HUES6 (cell line): ENCODE data around the gene SGSM1.

Source experiments
- H3K27ac ChIP-seq: 2 replicates; pipeline ENCODE4 v1.7.0; 2013; ENCODE audit warnings: low read depth, mild to moderate bottlenecking, low read length, inconsistent platforms
- H3K27me3 ChIP-seq: 2 replicates; pipeline ENCODE4 v1.6.1; 2013; ENCODE audit warnings: low read length; ENCODE audit not compliant: control insufficient read depth, insufficient read depth
- H3K36me3 ChIP-seq: 2 replicates; pipeline ENCODE4 v1.6.1; 2013; ENCODE audit warnings: low read length; ENCODE audit not compliant: control insufficient read depth, insufficient read depth
- H3K4me1 ChIP-seq: 2 replicates; pipeline ENCODE4 v1.6.1; 2013; ENCODE audit warnings: low read length; ENCODE audit not compliant: control insufficient read depth, insufficient read depth
- H3K4me3 ChIP-seq: 2 replicates; pipeline ENCODE4 v1.5.1; 2013; ENCODE audit warnings: low read depth, low read length
- H3K9ac ChIP-seq: one replicate; pipeline ENCODE4 v1.6.1; 2013; ENCODE audit warnings: mild to moderate bottlenecking, low read length
- H3K9me3 ChIP-seq: 2 replicates; pipeline ENCODE4 v1.6.1; 2013; ENCODE audit warnings: low read depth, low read length; ENCODE audit not compliant: control insufficient read depth, insufficient read depth

SGSM1 gene

DNA sequence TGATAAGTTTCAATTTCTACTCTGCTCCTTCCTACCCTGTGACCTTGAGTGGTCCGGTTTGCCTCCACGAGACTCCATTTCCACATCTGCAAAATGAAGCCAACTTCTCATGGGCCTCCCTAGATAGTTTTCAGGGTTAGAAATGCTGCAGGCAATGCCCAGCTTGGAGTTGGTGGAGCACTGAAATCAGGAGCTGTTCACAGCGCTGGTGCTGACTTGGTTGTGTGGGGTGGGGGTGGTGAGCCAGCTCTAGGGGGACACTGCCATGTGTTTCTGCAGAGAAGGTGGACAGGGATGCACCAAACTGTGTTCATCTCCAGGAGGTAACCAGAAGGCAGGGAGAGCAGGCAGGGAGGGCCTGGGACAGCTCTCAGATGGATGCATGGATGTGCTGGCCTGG, 37.0 kb downstream of the SGSM1 start:
- Histone ChIP-seq H3K36me3 (no peaks in the 10 kb centered on the region), H3K27me3 (no peaks in the 10 kb centered on the region), H3K9ac (no peak overlapping the region), H3K4me3 (no peak overlapping the region), H3K4me1 (no peaks in the 10 kb centered on the region), H3K27ac (no peak overlapping the region), H3K9me3 (no peaks in the 10 kb centered on the region)

DNA sequence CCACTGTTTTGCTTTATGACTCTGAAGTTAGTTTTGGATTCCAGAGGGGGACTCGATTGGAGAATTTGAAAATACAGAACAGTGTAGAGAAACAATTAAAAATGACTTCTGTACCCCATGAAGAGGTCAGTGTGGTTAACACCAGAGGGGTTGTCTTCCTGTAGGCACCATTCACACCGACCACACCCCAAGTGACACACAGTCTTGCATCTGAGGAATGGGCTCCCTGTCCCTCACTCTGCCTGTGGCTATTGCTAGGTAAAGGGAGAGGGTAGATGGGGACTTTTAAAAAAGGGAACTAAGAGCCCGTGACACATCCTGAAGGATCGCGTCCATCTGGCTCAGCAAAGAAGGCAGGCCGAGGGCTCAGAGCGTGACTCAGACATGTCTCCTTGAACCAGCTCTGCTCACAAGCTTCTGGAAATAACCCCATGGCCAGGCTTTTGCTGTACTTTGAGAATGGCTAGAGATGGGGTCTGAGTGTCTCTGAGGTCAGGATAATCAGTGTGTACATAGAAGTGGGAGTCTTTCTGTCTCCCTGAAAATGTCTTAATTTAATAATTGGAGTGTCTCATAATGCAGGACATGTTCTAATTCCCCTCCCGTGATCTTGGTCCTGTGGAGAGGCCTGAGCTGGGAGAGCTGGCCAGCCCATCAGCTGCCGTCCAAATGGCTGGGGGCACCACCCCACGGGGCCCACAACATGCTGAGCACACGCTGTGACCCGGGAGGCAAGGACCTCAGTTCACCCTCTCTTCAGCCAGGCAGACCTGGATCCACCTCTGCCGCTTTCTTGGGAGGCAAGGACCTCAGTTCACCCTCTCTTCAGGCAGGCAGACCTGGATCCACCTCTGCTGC, 39.3 kb downstream of the SGSM1 start:
- Histone ChIP-seq H3K27me3 (no peaks in the 10 kb centered on the region), H3K4me1 (no peaks in the 10 kb centered on the region), H3K9me3 (no peaks in the 10 kb centered on the region), H3K4me3 (no peak overlapping the region), H3K36me3 (no peaks in the 10 kb centered on the region), H3K27ac (no peak overlapping the region), H3K9ac (no peak overlapping the region)

DNA sequence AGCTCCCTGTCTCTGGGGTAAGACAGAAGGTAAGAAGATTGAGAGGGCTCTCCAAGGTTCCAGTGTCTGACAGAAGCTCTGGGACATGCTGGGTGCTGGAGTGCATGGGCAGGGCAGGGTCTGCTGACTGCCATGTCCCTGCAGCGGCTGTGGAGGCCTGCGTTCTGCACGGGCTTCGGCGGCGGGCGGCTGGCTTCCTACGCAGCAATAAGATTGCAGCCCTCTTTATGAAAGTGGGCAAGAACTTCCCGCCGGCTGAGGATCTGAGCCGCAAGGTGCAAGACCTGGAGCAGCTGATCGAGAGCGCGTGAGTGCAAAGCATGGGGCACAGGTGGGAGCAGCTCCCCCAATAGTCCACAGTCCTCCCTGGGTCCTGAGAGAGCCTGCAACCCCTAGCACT, 41.5 kb downstream of the SGSM1 start:
- Histone ChIP-seq H3K27ac (no peak overlapping the region), H3K27me3 (no peaks in the 10 kb centered on the region), H3K4me3 (no peak overlapping the region), H3K36me3 (no peaks in the 10 kb centered on the region), H3K4me1 (no peaks in the 10 kb centered on the region), H3K9ac (no peak overlapping the region), H3K9me3 (no peaks in the 10 kb centered on the region)

GRCh38 chr22:24848559-24849168, 42.7 kb downstream of the SGSM1 start:
- no peak overlapping the region for H3K27ac ChIP-seq
- H3K4me3 ChIP-seq, result no peak overlapping the region
- H3K27me3 ChIP-seq, result no peaks in the 10 kb centered on the region

DNA sequence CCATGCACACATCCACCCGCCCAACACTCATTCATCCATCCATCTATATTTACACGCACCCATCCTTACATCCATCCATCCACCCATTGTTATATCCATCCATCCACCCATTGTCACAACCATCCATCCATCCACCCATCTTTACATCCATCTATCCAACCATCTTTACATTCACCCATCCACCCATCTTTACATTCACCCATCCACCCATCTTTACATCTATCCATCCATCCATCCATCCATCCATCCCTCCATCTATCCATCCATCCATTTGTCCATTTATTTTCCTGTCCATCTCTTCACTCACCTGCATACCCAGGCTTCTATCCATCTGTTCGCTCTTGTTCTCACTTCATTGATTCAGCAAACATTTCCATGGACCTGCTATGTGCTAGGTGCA, 49.8 kb downstream of the SGSM1 start:
- H3K36me3 ChIP-seq, result peaks cover 4% of the 10 kb centered on the region; the same call in 1 of the 2 replicates
- peaks cover 4% of the 10 kb centered on the region; the same call in 1 of the 2 replicates for H3K9me3 ChIP-seq
- H3K4me3 ChIP-seq, result no peak overlapping the region
- no peak overlapping the region for H3K27ac ChIP-seq
- no peaks in the 10 kb centered on the region for H3K4me1 ChIP-seq
- H3K27me3 ChIP-seq, result no peaks in the 10 kb centered on the region
- H3K9ac ChIP-seq, result no peak overlapping the region

More at GRCh38 chr22:24848559-24849168, 42.7 kb downstream of the SGSM1 start:
- H3K9ac ChIP-seq, result no peak overlapping the region
- no peaks in the 10 kb centered on the region for H3K9me3 ChIP-seq
- no peaks in the 10 kb centered on the region for H3K4me1 ChIP-seq
- no peaks in the 10 kb centered on the region for H3K36me3 ChIP-seq

DNA sequence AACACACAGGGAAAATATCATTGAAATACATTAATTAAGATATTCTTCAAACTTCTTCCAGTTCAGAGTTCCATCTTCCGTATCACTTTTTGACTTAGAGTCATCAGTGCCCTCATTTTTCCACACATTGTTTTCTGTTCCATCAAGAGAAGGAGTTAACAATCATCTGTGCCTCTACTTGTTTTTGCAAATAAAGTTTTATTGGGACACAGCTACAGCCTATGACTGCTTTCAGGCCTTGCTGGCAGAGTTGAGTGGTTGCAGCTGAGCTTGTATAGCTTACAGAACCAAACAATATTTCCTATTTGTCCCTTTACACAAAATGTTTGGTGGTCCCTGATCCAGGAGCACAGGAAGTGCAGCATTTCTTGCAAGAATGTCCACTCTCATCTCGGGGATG, 51.6 kb downstream of the SGSM1 start:
- no peak overlapping the region for H3K27ac ChIP-seq
- H3K4me1 ChIP-seq, result no peaks in the 10 kb centered on the region
- H3K4me3 ChIP-seq, result no peak overlapping the region
- no peaks in the 10 kb centered on the region for H3K27me3 ChIP-seq
- no peak overlapping the region for H3K9ac ChIP-seq
- H3K9me3 ChIP-seq, result peaks cover 4% of the 10 kb centered on the region; the same call in 1 of the 2 replicates
- H3K36me3 ChIP-seq, result peaks cover 4% of the 10 kb centered on the region; the same call in 1 of the 2 replicates

- Histone ChIP-seq H3K4me3 (no peak overlapping the region), H3K36me3 (peaks cover 4% of the 10 kb centered on the region; the same call in 1 of the 2 replicates), H3K9me3 (no peaks in the 10 kb centered on the region), H3K4me1 (no peaks in the 10 kb centered on the region), H3K9ac (no peak overlapping the region), H3K27me3 (no peaks in the 10 kb centered on the region), H3K27ac (no peak overlapping the region)
These were observed 53.6 kb downstream of the SGSM1 start for GRCh38 chr22:24859587-24859986.

DNA sequence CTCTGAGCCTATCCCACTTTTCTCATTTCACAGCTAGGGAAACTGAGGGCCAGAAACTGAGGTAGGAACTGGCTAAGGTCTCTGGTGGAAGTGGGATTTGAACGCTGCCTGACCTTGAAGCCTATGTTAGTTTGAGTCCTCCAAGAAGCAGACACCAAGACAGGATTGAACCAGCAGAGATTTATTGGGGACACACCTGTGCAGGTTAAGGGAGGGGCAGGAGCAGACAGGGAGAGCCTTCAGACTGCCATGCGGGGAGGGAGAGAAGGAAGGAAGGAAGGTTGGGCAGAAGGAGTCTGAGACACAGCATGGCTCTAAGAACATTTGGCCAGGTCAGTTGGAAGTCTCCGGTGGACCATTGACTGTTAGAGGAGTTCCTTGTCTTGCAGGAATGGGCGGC, 59.5 kb downstream of the SGSM1 start:
- Histone ChIP-seq H3K36me3 (no peaks in the 10 kb centered on the region), H3K27me3 (no peaks in the 10 kb centered on the region), H3K4me3 (no peak overlapping the region), H3K4me1 (no peaks in the 10 kb centered on the region), H3K27ac (no peak overlapping the region), H3K9me3 (no peaks in the 10 kb centered on the region), H3K9ac (no peak overlapping the region)

- Histone ChIP-seq H3K9me3 (no peaks in the 10 kb centered on the region), H3K4me3 (no peak overlapping the region)
These were observed 61.5 kb downstream of the SGSM1 start for GRCh38 chr22:24867323-24868022.

GRCh38 chr22:24868979-24869378, 63.0 kb downstream of the SGSM1 start:
- H3K9me3 ChIP-seq, result no peaks in the 10 kb centered on the region
- H3K27me3 ChIP-seq, result no peaks in the 10 kb centered on the region
- H3K27ac ChIP-seq, result no peak overlapping the region
- no peak overlapping the region for H3K9ac ChIP-seq
- H3K4me1 ChIP-seq, result no peaks in the 10 kb centered on the region
- H3K36me3 ChIP-seq, result no peaks in the 10 kb centered on the region
- no peak overlapping the region for H3K4me3 ChIP-seq

More at GRCh38 chr22:24867323-24868022, 61.5 kb downstream of the SGSM1 start:
- Histone ChIP-seq H3K36me3 (no peaks in the 10 kb centered on the region), H3K27ac (no peak overlapping the region), H3K9ac (no peak overlapping the region), H3K4me1 (no peaks in the 10 kb centered on the region), H3K27me3 (no peaks in the 10 kb centered on the region)
